Measurements from ENCODE around the gene DDA1.
A peak's percentile ranks its signal among the peaks of the same experiment; 100 is the strongest.
"Not testable (repeated sequence)": the region's sequence is repeated elsewhere in the genome, so short reads cannot be mapped to it uniquely, and the experiment has no call there.

Gene DDA1

DNA sequence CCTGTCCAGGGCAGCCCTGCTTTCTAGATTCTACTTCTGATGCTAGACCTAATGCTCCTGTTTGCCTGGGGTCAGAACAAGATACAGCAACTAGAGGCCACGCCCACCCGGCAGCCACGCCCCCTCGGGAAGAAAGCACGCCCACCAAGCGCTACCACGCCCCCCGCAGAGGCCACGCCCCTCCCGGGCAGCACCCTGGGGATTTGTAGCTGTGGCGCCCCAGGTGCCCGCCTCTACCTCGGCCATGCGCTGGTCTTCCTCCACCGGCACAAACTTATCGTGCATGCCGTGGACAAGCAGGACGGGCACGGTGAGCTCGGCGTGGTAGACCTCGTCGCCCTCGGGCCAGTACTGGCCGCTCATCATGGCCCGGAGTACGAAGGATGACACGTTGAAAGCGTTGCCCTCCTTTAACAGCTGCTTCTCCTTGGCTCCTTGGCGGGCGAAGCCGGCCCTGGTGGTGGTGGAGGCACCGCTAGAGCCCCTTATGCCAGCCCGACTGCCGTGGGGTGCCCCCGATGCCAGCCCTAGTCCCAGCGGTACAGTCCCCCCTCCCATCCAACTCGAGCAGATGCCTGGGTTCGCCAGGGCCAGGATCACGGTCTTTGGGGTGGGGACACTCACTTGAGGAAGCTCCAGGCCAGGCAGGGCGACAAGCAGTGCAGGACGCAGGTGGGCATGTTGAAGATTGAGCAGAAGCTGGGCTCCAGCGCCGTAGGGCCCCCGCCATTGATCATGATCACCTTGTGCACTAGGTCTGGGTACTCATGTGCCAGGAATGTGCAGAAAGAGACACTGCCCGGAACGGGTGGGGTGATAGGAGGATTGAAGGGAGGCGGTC lies 15.1 kb upstream of the DDA1 start:
- no peak for TF ChIP-seq JUND (IDR thresholded peaks at IDR 0.05; ENCODE audit: low read depth)
- DNase-seq (ENCODE audit: low read depth in 1 of 2, low spot score in 1 of 2): peak; percentile 62 to 75
- in situ Hi-C loops (cut with HindIII; ENCODE audit: low pct_unique_long_range_greater_than_20kb, low sequenced_read_pairs): no loop called here

DNA sequence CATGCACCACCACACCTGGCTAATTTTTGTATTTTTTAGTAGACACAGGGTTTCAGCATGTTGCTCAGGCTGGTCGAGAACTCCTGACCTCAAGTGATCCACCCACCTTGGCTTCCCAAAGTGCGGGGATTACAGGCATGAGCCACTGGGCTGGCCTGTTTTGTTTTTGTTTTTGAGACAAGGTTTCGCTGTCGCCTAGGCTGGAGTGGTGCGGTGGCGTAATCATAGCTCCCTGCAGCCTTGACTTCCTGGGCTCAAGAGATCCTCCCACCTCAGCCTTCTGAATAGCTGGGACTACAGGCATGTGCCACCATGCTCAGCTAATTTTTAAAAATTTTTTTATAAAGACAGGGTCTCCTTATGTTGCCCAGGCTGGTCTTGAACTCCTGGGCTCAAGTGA lies 13.8 kb upstream of the DDA1 start:
- DNase-seq (ENCODE audit: low read depth in 1 of 2, low spot score in 1 of 2); in situ Hi-C loops (cut with HindIII; ENCODE audit: low pct_unique_long_range_greater_than_20kb, low sequenced_read_pairs): not testable (repeated sequence)

DNA sequence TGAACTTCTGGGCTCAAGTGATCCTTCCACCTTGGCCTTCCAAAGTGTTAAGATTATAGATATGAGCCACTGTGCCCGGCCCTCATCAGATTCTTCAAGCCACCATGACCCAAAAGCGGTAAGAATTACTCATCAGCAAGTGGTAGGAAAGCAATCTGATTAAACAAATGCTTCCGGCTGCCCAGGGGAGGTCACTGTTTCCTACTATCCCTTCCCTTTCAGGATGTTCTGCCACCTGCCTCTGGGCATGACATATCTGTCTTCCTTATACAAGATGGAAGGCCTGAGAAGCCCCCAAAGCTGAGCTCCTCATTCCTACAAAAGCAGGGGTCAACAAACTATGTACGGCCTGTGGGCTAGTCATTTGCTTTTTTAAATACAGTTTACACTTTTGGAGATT lies 13.1 kb upstream of the DDA1 start:
- peak in 1 of 2 experiments; percentile 52 for DNase-seq (ENCODE audit: low read depth in 1 of 2, low spot score in 1 of 2)
- in situ Hi-C loops (cut with HindIII; ENCODE audit: low pct_unique_long_range_greater_than_20kb, low sequenced_read_pairs): no loop called here
- TF ChIP-seq JUND (IDR thresholded peaks at IDR 0.05; ENCODE audit: low read depth): no peak

DNA sequence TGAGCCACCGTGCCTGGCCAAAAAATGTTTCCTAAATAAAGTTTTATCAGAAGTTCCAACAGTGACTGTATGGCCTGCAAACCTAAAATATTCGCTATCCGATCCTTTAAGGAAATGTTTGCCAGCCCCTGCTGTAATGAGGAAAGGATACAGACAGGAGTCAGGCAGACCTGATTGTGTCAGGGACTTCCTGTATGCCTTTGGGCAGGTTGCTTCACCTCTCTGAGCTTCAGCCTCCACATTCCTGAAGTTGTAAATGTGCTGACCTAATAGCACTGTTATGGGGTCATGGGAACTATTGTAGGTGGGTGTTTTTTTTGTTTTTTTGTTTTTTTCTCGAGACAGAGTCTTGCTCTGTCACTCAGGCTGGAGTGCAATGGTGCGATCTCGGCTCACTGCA lies 12.4 kb upstream of the DDA1 start:
- DNase-seq (ENCODE audit: low read depth in 1 of 2, low spot score in 1 of 2): peak in 1 of 2 experiments; percentile 42
- in situ Hi-C loops (cut with HindIII; ENCODE audit: low pct_unique_long_range_greater_than_20kb, low sequenced_read_pairs): no loop called here
- no peak for TF ChIP-seq JUND (IDR thresholded peaks at IDR 0.05; ENCODE audit: low read depth)

DNA sequence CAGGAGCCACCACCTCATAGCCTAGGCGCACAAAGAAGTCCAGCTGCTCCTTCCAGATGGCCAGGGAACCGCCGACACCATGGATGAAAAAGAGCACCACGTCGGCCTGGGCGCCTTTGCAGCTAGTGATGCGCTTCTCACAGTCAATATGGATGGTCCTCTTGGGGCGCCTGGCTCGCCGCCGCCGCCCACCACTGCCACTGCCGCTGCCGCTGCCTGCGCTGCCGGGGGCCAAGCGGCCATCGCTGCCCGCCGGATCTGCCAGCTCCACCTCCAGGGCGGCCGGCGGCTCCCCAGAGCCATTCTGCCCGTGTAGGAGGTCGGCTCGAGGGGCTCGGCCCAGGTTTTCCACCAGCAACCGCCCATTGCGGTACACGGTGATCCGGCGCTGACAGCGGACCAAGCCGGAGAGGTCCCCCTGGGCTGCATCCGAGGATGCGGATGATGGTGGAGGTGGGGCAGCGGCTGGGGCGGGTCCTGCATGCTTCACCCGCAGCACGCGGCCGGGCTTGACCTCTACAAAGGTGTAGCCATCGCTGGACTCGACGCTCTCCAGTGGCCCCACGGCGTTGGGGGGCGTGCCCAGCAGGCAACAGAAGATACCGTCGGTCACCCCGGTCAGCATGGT lies 8.3 kb upstream of the DDA1 start:
- DNase-seq (ENCODE audit: low read depth in 1 of 2, low spot score in 1 of 2): no peak
- in situ Hi-C loops (cut with HindIII; ENCODE audit: low pct_unique_long_range_greater_than_20kb, low sequenced_read_pairs): no loop called here
- TF ChIP-seq JUND (IDR thresholded peaks at IDR 0.05; ENCODE audit: low read depth): no peak

DNA sequence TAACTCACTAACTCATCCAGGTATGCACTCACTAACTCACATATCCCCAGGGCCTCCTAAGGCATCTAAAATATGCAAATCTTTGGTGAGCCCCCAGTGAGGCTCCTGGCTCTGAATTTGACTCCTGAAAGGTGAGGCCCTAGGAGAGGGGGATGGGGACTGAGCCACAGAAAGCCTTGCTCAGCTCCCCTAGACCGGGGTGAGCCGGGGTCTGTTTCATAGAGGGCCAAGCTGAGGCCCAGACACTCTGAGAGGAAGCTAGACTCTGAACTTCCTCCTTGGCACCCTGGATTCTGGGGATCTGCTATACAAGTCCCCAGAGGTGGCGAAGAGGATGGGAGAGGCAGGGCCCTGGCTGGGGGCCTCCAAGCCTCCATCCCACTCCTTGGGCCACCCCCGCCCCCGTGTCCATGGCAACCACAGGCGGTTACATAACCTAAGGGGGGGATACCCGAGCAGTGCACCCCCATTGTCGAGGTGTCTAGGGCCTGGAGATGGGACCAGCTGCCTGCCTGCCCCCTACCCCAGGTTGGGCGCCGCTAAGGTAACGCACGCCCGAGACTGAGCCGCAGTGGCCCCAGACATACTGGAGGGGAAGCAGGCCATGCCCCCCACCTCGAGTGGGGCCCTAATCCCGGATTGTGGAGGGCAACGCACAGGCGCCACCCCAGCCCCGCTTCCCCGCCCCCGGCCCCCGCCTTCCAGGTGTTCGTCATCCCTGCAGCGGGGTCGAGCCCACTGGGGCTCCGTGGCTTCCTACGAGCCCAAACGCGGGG lies 6.8 kb upstream of the DDA1 start:
- in situ Hi-C loops (cut with HindIII; ENCODE audit: low pct_unique_long_range_greater_than_20kb, low sequenced_read_pairs): no loop called here
- DNase-seq (ENCODE audit: low read depth in 1 of 2, low spot score in 1 of 2): peak in 1 of 2 experiments; percentile 24
- no peak for TF ChIP-seq JUND (IDR thresholded peaks at IDR 0.05; ENCODE audit: low read depth)

DNA sequence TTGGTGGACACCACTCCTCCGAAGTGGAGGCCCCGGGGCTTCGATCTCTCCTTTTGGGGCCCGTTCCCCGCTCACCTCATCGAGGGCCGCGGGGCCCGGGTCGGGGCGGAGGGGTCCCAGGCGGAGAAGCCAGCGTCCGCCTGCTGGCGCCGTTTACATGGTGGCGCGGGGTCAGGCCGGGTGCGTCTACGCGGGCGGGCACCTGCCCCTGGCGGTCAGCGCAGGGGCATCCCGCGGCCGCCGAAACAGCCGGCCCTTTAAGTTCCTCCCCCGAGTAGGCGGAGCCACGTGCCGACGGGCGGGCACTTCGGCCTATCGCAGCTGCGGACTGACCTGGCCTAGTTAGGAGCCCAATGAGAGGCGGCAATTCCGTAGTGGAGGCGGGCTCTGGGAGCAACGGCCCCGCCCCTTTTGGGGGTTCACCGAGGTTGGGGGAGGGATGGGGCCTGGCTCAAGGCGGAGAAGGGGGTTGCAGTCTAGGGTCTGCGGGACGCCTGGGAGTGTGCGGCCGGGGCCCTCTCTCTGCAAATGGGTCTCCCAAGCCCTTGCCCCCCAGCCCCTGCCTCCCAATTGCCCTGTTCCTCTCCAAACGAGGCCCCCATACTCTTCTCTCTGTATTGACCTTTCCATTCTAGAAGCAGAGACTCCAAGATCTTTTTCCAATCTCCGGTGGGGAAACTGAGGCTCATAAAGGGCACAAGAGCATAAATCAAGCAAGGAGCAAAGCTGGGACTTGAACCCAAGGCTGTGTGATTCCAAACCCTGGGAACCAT lies 6.0 kb upstream of the DDA1 start, which contains the start of gene ABHD8:
Gene ABHD8, minus strand, starts transcription at position 259 of the 773 bp plus-strand sequence. CDS start 1,809 bp downstream, outside the sequence.
- in situ Hi-C loops (cut with HindIII; ENCODE audit: low pct_unique_long_range_greater_than_20kb, low sequenced_read_pairs): no loop called here
- peak; percentile 91 to 95 for DNase-seq (ENCODE audit: low read depth in 1 of 2, low spot score in 1 of 2)
- no peak for TF ChIP-seq JUND (IDR thresholded peaks at IDR 0.05; ENCODE audit: low read depth)

DNA sequence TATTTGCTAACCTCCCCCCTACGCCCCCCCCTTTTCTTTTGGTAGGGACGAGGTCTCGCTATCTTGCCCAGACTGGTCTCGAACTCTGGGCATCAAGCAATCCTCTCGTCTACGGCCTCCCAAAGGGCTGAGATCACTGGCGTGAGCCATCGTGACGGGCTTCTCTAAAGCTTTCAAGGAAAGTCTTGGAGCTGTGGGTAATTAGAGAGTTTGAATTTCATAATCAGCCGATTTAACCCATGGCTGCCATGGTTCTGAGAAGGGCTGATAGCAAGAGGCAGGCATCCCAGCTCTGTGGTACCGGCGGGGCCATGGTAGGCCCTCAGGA lies 5.5 kb upstream of the DDA1 start:
- in situ Hi-C loops (cut with HindIII; ENCODE audit: low pct_unique_long_range_greater_than_20kb, low sequenced_read_pairs): no loop called here
- TF ChIP-seq JUND (IDR thresholded peaks at IDR 0.05; ENCODE audit: low read depth): no peak
- DNase-seq (ENCODE audit: low read depth in 1 of 2, low spot score in 1 of 2): no peak

DNA sequence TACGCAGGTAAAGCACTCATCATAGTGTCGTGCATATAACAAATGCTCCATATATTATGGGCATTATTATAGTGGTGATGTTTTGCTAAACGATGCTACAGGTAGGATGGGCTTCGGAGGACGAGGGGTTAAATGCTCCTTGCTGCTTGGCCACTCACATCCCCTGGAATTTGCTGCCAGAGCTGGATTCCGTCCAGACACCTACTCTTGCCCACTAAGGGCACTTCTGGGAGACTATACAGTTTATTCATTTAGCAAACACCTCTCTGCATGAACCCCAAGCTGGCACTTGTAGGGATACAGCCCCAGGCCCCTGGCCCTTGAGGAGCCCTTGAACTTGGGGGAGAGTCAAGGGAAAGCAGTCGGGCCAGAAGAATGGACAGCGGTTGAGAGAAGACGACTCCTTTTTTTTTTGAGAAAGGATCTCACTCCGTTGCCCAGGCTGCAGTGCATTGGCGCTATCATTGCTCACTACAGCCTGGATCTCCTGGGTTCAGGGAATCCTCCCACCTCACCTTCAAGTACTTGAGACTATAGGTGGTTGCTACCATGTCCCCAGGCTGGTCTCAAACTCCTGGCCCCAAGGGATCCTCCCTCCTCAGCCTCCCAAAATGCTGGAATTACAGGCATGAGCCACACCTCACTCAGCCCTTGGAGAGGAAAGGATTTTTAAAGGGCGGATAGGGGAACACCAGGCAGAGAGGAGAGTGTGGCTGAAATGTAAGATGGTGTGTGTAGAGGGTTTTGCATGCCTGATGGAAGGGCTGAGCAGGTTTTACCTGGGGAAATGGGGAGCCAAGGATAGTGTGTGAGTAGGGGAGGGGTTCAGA lies 4.8 kb upstream of the DDA1 start:
- DNase-seq (ENCODE audit: low read depth in 1 of 2, low spot score in 1 of 2): no peak
- in situ Hi-C loops (cut with HindIII; ENCODE audit: low pct_unique_long_range_greater_than_20kb, low sequenced_read_pairs): no loop called here
- no peak for TF ChIP-seq JUND (IDR thresholded peaks at IDR 0.05; ENCODE audit: low read depth)

DNA sequence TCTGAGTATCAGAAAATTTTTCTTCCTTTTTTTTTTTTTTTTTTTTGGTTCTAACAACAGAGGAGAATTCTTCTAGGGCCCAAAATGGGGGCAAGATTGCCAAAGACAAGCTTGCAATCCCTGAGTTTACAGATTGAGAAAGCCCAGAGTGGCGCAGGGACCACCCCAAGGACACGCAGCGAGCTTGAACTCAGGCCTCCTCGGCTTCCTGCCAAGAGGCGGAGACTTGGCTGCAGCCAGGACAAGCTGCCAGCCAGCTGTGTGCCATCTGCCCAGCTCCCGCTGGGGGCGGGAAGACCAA lies 4.2 kb upstream of the DDA1 start:
- no peak for TF ChIP-seq JUND (IDR thresholded peaks at IDR 0.05; ENCODE audit: low read depth)
- in situ Hi-C loops (cut with HindIII; ENCODE audit: low pct_unique_long_range_greater_than_20kb, low sequenced_read_pairs): no loop called here
- DNase-seq (ENCODE audit: low read depth in 1 of 2, low spot score in 1 of 2): no peak

DNA sequence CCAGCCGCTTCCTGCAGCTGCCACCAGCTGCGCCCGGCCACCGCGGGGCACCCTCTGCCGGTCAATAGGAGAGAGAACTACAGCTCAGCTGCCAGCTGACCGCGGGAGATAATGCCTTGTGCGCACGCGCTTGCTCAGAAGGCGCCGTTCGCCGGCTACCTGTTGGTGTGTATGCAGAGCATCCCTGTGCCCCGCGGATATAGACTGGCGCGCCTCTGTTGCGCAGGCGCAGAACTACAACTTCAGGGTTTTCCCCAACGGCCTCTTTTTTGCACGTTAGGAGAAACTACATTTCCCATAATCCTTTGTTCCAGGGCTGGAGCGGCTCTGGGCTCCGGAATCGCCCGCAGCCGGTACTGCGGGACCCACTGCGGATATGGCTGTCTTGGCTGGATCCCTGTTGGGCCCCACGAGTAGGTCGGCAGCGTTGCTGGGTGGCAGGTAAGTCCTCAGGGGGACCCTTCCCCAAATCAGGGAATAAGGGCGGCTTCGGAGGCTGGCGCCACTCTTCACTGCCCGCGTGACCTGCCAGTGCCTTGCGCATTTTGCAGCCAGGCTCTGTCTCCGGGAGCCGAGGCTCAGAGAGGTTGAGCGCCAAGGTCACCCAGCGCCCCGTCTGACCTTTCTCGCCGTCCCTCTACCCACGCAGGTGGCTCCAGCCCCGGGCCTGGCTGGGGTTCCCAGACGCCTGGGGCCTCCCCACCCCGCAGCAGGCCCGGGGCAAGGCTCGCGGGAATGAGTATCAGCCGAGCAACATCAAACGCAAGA lies 3.7 kb upstream of the DDA1 start, which contains the start of gene MRPL34:
Gene MRPL34, plus strand, starts transcription at position 356 of the 768 bp plus-strand sequence. Its CDS starts 21 bp downstream, at position 377.
- in situ Hi-C loops (cut with HindIII; ENCODE audit: low pct_unique_long_range_greater_than_20kb, low sequenced_read_pairs): no loop called here
- TF ChIP-seq JUND (IDR thresholded peaks at IDR 0.05; ENCODE audit: low read depth): no peak

More for the DNA sequence above, 3.7 kb upstream of the DDA1 start, which contains the start of gene MRPL34:
- DNase-seq (ENCODE audit: low read depth in 1 of 2, low spot score in 1 of 2): peak; percentile 84 to 99

All from T47D (cell line).